KMS-11 (cell line): ENCODE results near the gene CABP2.
"Not testable (repeated sequence)": the region's sequence is repeated elsewhere in the genome, so short reads cannot be mapped to it uniquely, and the experiment has no call there.

Source experiments
- H2AFZ ChIP-seq: fragments of 200-600 bp; sonication (generic); 2 replicates; pipeline ENCODE4 v1.6.1; 2016; ENCODE audit warnings: antibody characterized with exemption, mixed run types, low read depth
- H3K27ac ChIP-seq: fragments of 200-600 bp; sonication (generic); 2 replicates; pipeline ENCODE4 v1.6.1; 2016; ENCODE audit warnings: mild to moderate bottlenecking, mixed run types
- H3K27me3 ChIP-seq: fragments of 200-600 bp; sonication (generic); 2 replicates; pipeline ENCODE4 v1.6.1; 2017; ENCODE audit warnings: mild to moderate bottlenecking, low read depth, mixed run types, moderate library complexity; ENCODE audit not compliant: insufficient read depth
- H3K36me3 ChIP-seq: fragments of 200-600 bp; sonication (generic); 2 replicates; pipeline ENCODE4 v1.6.1; 2017; ENCODE audit warnings: mild to moderate bottlenecking, mixed run types; ENCODE audit not compliant: insufficient read depth
- H3K4me1 ChIP-seq: fragments of 200-600 bp; sonication (generic); 2 replicates; pipeline ENCODE4 v1.6.1; 2016; ENCODE audit warnings: mild to moderate bottlenecking, low read depth, mixed run types; ENCODE audit not compliant: poor library complexity, severe bottlenecking
- H3K4me2 ChIP-seq: fragments of 200-600 bp; sonication (generic); 2 replicates; pipeline ENCODE4 v1.7.0; 2016; ENCODE audit warnings: mild to moderate bottlenecking, mixed run types
- H3K4me3 ChIP-seq: fragments of 200-600 bp; sonication (generic); IDR thresholded peaks from 2 replicates; pipeline ENCODE4 v1.6.1; 2017; ENCODE audit warnings: low read depth, low read length, mixed read lengths; ENCODE audit not compliant: insufficient read depth
- H3K79me2 ChIP-seq: fragments of 200-600 bp; sonication (generic); 2 replicates; pipeline ENCODE4 v1.6.1; 2016; ENCODE audit warnings: low read depth, mixed run types; ENCODE audit not compliant: insufficient read depth
- H3K9ac ChIP-seq: fragments of 200-600 bp; sonication (generic); 2 replicates; pipeline ENCODE4 v1.6.1; 2016; ENCODE audit warnings: mild to moderate bottlenecking, mixed run types
- H4K20me1 ChIP-seq: fragments of 200-600 bp; sonication (generic); 2 replicates; pipeline ENCODE4 v1.6.1; 2016; ENCODE audit warnings: mild to moderate bottlenecking, mixed run types; ENCODE audit not compliant: insufficient read depth
- CTCF ChIP-seq: fragments of 200-600 bp; sonication (generic); conservative IDR thresholded peaks from 2 replicates; pipeline ENCODE4 v1.6.1; 2017; ENCODE audit warnings: low read depth, mild to moderate bottlenecking, antibody characterized with exemption, low read length, moderate library complexity, mixed read lengths

The CABP2 gene

GRCh38 chr11:67564230-67564629, 41.0 kb upstream of the CABP2 start:
- no peak overlapping the region for H3K4me2 ChIP-seq
- no peaks in the 10 kb centered on the region for H3K79me2 ChIP-seq
- H3K4me1 ChIP-seq, result peaks cover 11% of the 10 kb centered on the region
- H3K36me3 ChIP-seq, result no peaks in the 10 kb centered on the region
- H3K9ac ChIP-seq, result no peak overlapping the region
- H3K4me3 ChIP-seq, result no peak overlapping the region
- no peaks in the 10 kb centered on the region for H4K20me1 ChIP-seq
- no peak overlapping the region for H2AFZ ChIP-seq
- H3K27me3 ChIP-seq, result 0 out of 2 replicates have a peak, but pooled peaks cover 4% of the 10 kb centered on the region
- H3K27ac ChIP-seq, result no peak overlapping the region
- TF ChIP-seq CTCF, result no peak

- not testable (repeated sequence) for H3K27ac ChIP-seq, H3K4me3 ChIP-seq, H3K27me3 ChIP-seq, H3K79me2 ChIP-seq, H2AFZ ChIP-seq, H3K36me3 ChIP-seq, H4K20me1 ChIP-seq, H3K9ac ChIP-seq, H3K4me2 ChIP-seq
- peaks cover 11% of the 10 kb centered on the region for H3K4me1 ChIP-seq
Measured at GRCh38 chr11:67563705-67564114, 40.5 kb upstream of the CABP2 start.

- Histone ChIP-seq H3K4me1 (peaks cover 11% of the 10 kb centered on the region), H3K36me3 (no peaks in the 10 kb centered on the region), H3K27ac (no peak overlapping the region), H3K9ac (no peak overlapping the region), H3K4me2 (no peak overlapping the region), H3K79me2 (no peaks in the 10 kb centered on the region), H4K20me1 (no peaks in the 10 kb centered on the region), H3K4me3 (no peak overlapping the region), H3K27me3 (0 out of 2 replicates have a peak, but pooled peaks cover 4% of the 10 kb centered on the region), H2AFZ (no peak overlapping the region)
- TF ChIP-seq CTCF, result no peak
Measured at GRCh38 chr11:67562963-67563704, 39.9 kb upstream of the CABP2 start.

- 0 out of 2 replicates have a peak, but pooled peaks cover 4% of the 10 kb centered on the region for H3K27me3 ChIP-seq
- no peak overlapping the region for H3K4me3 ChIP-seq
- TF ChIP-seq CTCF, result no peak
- H2AFZ ChIP-seq, result no peak overlapping the region; the same call in 1 of the 2 replicates
- no peaks in the 10 kb centered on the region for H4K20me1 ChIP-seq
- H3K4me2 ChIP-seq, result peak overlapping the region; percentile 39; the same call in 1 of the 2 replicates
- no peaks in the 10 kb centered on the region for H3K79me2 ChIP-seq
- H3K4me1 ChIP-seq, result peaks cover 11% of the 10 kb centered on the region
- no peaks in the 10 kb centered on the region for H3K36me3 ChIP-seq
- no peak overlapping the region for H3K9ac ChIP-seq
- H3K27ac ChIP-seq, result no peak overlapping the region
Measured at GRCh38 chr11:67561971-67562619, 38.8 kb upstream of the CABP2 start.
